Hepatocyte (in vitro differentiated cells): ENCODE results near the gene CELF5.

ENCODE experiments used
- CTCF ChIP-seq: fragments of 200-600 bp; sonication (generic); IDR thresholded peaks from 2 replicates; pipeline ENCODE4 v1.5.1; 2016; ENCODE audit warnings: antibody characterized with exemption, mild to moderate bottlenecking; ENCODE audit not compliant: poor library complexity
- EZH2 ChIP-seq: fragments of 200-600 bp; sonication (generic); IDR thresholded peaks from 2 replicates; pipeline ENCODE4 v1.6.1; 2016; ENCODE audit warnings: antibody characterized with exemption, mild to moderate bottlenecking, borderline replicate concordance

- no peak for TF ChIP-seq CTCF
- TF ChIP-seq EZH2: no peak
Measured at GRCh38 chr19:3178973-3179738, 45.3 kb upstream of the CELF5 start.
